GM18909 (cell line): ENCODE data around the gene SETBP1.

Experiments
- ATAC-seq: cut with Tn5 transposase; IDR thresholded peaks from one replicate; pipeline ENCODE4 v1.9.1; 2021; ENCODE audit warnings: mild to moderate bottlenecking; ENCODE audit not compliant: unreplicated experiment, poor library complexity

The SETBP1 gene

DNA sequence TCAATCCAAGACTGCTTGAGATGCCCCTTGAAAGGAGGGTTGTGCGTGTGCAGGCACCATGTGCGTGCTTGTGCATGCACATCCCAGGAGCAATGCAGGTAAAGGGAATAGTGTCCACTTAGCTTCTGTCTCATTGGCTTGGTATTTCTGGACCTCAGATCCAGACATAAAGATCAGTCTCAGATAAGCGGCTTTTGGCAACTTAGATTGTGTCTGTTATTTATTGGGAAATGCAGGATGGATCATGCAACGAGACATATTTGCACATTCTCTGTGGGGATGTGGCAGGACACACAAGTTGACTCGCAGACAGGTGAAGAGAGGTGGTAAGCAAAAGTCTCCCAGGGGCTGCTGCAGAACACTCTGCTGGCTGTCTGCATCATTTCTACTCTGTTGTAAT is 67.9 kb downstream of the SETBP1 start:
- ATAC-seq: no peak

DNA sequence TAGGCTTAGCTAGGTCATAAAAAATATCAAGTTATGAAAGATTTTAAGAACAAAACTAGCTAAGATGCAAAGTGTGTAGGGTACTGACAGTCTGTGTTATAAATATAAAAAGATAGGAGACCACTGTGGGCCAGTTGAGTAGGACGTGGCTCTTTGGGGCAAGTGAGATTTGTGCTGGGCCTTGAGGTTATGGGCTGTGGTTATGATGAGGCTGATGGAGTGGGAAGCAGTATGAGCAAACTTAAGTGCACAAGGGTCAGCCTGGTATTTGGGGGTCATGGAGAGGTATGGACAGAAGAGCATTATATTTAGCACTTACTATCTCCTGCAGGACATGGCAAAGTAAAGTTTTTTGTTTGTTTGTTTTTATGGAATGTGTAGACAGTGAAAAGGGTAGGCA is 70.1 kb downstream of the SETBP1 start:
- no peak for ATAC-seq

DNA sequence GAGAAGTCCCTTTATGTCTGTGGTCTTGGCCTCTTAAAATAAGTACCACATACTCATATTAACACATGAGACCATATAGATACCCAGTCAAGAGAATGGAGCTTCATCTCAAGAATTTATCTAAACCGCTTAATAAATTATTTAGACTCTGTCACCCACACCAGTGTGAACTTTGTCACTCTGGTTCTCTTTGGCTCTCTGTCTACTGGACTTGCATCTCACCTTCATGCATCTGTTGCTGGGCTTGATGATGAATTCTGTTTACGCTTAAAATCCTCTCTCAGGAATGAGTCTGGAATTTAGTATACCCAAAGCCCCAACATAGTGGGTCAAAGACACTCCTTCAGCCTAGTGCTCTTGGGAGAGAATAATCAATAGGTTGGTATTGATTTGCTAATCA is 73.9 kb downstream of the SETBP1 start:
- no peak for ATAC-seq

DNA sequence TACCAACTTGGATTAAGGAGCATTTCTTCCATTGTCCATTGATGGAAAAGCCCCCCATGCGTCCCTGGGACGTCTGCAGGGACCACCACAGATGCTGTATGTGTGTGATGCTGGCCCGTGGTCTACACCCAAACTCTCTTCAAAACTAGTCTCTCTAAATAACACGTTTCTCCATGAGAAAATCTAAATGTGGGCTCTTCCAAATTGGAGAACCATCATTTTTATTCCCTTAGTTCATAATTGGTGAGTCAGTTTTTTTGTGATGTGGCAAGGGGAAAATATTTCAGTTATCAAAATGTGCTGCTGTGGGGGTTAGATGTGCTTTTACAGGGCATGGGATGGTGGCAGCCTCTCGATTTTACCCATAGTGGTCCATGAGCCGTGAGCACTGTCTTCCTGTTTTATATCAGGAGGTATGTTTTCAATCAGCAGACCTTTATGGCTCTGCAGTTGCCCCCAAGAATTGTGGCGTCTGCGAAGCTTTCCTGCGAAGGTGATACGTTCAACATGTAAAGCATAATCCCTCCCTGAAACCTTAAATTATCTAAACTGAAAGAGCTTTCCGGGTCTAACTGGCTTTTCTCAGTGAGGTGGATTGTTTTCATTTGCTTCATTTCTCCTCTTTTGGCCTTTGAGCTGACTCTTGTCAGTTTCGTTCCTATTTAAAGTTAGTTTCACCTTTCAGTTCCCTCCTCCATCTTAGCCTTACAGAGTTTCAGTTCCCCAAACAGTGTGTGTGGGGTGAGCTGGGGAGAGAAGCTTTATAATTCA is 78.4 kb downstream of the SETBP1 start:
- ATAC-seq: peak; percentile 97

DNA sequence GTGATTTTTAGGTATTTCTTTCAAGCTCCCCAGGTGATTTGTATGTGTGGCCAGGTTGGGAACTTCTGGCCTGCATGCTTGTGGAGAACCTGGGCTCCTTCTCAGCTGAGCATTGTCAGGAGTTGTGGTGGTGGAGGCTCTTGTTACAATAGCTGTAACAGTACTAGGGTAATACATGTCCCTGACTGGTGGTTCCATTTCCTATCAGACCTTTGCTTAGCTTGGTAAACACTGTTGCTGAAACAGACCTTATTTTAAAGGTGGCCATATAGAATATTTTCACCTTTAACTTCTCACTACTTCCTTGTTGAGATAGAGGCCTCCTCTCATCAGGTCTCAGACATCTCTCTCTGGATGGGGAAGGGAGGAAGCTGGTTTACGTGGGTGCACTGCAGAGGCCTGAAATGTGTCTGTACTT is 79.2 kb downstream of the SETBP1 start:
- peak; percentile 56 for ATAC-seq

DNA sequence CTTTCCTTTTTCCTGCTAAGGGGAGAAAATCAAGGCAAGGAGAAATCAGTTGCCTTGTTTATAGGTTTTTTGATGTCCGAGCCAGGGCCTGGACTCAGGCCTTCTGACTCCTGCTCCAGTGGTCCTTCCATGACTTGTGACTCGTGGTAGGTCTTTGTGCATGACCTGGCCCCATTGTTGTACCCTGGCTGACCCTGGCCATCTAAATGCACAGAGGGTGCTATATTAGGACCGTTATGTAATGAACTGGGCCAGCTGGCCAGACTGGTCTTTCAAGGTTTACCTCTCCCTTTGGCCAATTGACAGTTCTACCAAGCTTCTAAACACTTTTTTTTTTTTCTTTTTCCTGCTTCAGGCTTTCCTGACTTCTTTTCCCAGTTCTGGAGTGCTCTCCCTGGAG is 81.1 kb downstream of the SETBP1 start:
- ATAC-seq: no peak

DNA sequence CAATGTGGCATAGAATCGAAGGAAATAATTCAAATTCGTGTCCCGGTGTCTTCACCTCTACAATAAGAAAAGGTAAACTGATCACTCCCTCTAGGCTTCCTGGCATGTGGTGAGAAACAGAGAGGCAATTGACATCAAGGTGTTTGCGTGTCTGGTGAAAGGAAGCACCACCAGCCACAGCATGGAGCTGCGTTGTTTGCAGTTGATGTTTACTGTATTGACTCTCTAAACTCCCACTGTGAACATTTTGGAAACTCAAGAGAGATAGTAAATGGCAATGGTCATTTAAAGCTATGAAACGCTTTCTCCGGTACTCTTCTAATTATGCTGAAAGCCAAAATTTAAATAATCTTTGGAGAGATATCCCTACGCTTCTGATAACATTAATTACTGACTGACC is 82.6 kb downstream of the SETBP1 start:
- ATAC-seq: no peak

DNA sequence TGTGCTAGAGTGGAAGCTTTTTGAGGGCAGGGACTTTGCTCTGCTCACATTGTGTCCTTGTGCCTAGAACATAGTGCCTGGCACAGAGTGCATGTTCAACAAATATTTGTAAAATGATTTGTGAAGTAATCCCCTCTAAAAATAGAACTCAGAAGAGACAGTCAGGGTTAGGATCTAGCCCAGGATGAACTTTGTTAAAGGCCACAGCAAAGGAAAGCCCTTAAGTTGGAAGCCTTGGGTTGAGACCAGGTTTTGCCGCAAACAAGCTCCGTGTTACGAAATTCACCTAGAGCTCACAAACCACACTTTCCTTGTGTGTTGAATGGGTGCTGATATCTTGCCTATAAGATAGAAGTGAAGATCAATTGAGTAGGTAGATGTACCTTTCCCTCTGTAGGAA is 84.2 kb downstream of the SETBP1 start:
- no peak for ATAC-seq

DNA sequence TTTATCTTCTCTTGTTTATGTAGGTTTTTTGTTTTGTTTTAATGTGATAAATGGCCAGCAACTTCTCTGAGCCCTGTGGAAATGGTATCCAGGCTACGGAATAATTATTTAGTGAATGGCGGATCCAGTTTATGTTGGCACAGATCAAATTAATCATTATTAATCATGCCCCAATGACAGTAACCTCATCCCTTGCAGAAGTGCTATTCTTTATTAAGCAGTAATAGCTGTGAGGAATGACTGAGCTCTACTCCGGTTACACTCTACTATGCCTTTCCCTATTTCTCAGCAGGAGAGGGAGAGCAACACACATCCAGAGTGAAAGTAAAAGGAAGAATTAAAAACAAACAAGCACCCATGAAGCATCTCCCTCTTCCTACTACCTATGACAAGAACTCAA is 84.8 kb downstream of the SETBP1 start:
- no peak for ATAC-seq

DNA sequence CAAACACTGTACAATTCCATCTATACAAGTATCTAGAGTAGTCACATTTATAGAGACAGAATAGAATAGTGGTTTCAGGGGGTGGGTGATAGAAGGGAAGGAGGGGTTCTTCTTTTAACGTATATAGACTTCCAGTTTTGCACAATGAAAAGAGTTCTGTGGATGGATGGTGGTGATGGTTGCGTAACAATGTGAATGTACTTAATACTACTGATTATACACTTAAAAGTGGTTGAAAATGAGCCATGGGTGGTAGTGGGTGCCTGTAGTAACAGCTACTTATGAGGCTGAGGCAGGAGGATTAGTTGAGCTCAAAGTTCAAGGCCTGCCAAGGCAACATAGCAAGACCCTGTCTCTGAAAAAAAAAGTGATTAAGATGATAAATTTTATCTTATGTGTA is 85.8 kb downstream of the SETBP1 start:
- ATAC-seq: no peak

DNA sequence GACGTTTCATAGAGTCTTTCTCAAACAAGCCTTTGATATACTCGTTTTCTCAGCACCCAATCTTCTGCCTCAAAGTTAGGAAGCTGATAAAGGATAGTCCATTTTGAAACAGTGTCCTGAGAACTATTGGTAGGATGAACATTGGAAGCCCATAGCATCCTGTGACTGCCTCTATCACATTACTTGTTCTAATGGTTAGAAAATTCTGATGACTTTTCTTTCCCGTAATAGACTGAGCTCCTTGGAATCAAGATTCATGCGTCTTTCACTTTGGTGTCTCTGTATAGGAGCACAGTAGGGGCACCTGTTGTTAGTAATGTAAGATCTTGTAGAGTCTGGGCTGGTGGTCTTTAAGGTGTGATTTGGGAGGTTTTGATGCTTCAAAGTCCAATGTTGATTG is 87.1 kb downstream of the SETBP1 start:
- ATAC-seq: no peak

DNA sequence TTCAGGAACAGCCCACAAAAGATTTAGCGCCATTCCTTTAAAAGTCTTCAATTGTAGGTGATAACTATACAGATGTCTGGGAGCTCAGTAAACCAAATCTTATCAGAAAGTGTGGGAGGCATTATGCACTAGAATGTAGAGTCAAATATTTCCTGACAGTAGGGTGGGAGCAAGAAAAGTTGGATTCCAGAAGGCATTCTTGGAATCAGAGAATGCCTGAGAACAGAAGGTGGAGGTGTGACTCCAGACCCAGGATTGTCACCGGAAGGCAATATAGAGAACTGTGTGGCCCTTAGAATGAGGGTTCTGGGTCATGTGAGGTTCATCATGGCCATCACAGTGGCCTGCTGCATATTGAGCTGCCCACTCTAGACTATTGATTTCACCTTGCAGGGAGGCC is 90.0 kb downstream of the SETBP1 start:
- no peak for ATAC-seq

DNA sequence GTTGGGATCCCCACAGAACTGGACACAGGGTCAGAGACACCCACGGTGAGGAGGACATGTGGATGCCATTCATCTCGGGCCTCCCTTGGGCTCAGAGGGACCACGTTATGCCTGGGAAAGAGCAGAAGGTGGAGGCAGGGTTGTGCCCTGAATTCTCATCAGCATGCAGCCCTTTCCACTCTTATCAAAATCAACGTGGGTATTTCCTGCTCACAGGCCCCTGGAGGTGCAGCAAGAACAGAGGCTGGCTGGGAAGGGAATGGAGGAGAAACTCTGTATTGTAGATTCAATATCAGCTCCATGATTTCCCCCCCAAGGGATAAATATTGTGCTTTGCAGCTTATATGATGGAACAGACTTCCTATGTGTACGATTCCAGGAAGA is 90.9 kb downstream of the SETBP1 start:
- no peak for ATAC-seq

DNA sequence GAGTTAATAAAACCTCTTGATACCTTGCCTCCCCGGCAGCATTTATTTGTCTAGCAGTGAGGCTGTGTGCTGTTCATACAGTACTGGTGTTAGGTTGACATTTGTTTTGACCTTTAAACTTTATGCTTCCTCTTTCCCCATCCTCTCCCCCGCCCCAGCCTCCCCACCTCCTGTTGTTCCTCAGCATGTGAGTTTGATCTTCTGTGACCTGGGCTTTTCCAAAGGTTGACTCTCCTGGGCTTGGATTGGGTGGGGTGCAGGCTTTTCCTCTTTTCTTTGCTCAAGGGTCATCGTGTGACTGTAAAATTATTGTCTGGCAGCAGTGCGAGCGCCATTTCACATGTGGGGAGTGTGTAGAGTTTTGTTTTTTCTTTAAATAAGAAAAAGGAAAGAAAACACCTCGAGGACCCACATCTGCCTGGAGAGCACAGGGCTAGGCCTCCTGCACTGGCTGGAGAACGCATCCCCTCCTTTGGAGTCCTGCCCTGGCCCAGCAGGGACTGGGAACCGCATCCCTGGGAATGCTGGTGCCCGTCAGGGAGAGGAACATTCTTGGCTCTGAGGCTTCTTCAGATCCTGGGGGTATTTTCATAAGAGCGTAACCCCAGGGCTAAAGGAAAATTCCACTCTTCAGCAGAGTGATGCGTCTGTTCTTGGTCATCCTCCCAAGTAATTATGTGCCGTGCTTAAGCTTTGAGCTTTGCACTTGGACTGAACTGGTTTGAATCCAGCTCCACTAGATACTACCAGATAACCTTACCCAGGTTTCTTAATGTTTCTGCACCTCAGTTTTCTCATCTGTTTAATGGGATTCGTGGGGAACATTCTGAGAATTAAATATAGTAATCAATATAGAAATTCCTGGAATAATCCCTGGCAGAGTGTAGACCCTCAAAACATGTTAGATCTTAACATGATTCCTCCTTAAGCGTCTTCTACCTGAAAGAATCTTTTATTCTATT is 91.5 kb downstream of the SETBP1 start:
- ATAC-seq: no peak

DNA sequence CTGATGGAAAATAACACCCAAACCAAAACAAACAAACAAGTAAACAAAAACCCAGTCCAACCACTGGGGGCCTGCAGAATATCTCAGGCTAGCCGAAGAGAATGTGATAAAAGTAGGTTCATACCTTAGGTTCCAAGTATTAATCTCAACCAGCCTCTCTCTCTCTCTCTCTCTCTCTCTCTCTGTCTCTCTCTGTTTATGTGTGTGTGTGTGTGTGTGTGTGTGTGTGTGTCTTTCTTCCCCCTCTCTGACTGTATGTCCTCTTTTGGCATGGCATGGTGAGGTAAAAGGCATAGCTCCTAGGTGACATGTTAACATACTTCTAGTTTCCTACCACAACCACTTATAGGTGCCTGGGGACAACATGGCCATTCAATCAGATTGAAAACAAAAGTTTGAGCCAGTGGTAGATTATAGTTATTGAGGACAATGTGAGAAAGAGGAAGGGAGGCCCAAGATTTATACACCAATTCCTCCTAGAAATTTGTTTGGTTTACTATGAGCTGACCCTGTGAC is 93.0 kb downstream of the SETBP1 start:
- ATAC-seq: no peak

DNA sequence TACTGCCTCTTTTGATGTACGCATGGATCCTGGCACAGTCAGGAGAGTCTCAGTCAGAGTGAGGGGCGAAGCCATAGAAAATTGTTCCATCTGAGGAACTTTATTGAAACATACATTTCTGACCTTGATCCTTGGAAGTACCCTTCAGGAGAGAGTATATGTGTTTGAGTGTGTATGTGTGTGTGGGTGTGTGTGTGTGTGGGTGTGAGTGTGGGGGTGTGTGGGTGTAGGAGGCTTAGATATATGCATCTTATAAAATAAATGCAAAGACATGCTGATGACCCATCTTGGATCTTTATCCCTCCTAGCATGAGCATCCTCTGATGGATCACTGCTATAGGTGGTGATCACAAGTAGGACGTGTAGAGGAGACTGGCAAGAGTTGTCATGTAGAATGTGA is 93.5 kb downstream of the SETBP1 start:
- ATAC-seq: no peak

DNA sequence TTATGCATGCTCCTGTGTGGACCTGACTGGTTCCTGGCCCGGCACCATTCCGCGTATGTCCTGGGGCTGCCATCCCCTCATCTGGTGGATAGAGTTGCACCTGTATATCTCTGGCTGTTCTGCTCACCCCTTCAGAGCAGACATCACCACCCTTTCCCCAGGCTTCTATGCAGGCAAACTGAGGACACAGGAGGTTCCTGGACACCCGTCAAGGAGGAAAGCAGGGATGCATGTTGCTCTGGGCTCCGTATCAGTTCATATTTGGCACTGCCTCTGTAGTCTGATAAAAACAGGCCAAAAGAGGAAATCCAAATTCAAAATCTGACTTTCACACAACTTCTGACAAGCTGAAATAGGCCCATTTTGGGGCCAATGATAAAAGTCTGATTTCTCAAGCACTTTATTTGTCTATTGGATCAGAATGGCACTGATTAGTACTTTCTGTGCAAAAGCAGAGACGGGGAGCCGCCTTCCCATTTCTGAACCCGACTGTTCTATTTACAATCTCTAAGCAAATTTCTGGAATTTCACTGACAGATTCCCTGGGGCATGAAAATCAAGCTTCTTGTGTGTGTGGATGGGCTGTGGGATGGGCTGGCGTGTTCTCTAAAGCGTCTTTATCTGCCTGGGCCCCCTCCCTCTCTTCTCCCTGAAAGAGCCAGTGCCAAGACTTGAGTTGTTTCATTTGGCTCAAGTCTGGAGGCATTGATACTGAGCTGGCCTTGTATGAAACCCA is 96.9 kb downstream of the SETBP1 start:
- no peak for ATAC-seq

DNA sequence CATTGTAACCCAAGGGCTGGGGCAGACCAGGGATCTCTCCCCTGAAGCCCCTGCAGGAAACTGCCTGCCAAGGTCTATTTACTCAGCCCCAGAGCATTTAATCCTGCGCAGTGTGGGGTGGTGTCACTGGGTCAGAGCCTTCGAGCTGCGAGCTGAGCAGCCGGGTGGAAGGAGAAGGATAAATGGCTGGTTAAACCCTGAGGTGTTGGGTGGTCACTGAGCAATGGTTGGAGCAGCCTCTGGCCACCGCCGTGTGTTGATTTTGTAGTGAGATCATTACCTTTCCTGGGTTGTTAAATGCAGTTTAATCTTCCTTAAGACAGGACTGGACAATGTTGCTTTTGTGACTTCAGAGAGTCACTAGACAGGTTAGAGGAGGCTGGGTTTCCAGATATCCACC is 98.1 kb downstream of the SETBP1 start:
- ATAC-seq: no peak

DNA sequence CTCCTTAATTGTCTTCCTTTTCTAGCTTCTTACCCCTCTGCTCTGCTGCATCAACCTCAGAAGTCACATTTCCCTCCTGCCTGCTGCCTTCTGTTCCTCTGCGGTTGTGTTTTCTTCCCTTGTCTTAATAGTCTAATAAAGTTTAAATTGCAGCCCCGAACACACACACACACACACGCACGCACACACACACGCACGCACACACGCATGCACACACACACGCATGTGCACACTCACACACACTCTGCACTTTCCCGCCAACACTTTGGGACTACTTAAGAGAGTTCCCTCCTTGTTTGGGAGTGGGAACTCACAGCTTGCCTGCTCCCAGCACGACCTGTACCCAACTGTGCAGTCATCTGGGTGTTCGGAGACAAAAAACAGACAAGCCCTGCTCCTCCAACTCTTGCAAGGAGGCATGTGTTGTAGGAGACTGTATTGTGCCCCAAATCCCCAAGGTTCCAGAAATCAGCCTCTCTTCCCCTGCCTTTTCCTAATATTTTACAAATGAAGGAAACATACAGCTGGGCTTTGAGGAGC is 99.1 kb downstream of the SETBP1 start:
- ATAC-seq: no peak

DNA sequence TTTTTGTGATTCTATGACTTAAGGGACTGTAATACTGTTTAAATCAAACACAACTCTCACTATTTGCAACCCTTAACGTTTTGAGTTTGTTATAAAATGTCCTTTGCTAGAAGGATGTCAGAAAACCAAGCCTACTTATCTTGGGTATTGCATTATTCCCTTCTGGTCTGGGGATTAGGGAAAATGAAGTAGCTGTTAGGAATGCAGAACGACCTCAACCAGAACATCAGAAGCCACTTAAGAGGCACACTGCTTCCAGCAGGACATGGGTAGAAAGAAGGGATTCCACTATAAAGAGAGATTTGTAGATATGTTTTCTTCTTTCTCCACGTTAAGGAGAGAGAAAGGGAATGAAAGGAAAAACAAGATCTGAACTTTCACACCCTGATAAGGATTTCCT is 101.2 kb downstream of the SETBP1 start:
- ATAC-seq: no peak
